GM18909 (cell line): ENCODE results near the gene MYH11.
"Not testable (repeated sequence)": the region's sequence is repeated elsewhere in the genome, so short reads cannot be mapped to it uniquely, and the experiment has no call there.

ENCODE experiments used
- ATAC-seq: cut with Tn5 transposase; IDR thresholded peaks from one replicate; pipeline ENCODE4 v1.9.1; 2021; ENCODE audit warnings: mild to moderate bottlenecking; ENCODE audit not compliant: unreplicated experiment, poor library complexity

Gene MYH11

GRCh38 chr16:15694499-15694898, 162.3 kb downstream of the MYH11 start:
- ATAC-seq = no peak

- ATAC-seq = not testable (repeated sequence)
These were observed 164.3 kb downstream of the MYH11 start for GRCh38 chr16:15692508-15692907.

GRCh38 chr16:15691046-15691445, 165.8 kb downstream of the MYH11 start:
- ATAC-seq = no peak

GRCh38 chr16:15690296-15690695, 166.5 kb downstream of the MYH11 start:
- no peak for ATAC-seq

- no peak for ATAC-seq
These were observed 167.5 kb downstream of the MYH11 start for GRCh38 chr16:15689290-15689689.

GRCh38 chr16:15686287-15686686, 170.5 kb downstream of the MYH11 start:
- ATAC-seq = no peak

GRCh38 chr16:15682105-15682570, 174.7 kb downstream of the MYH11 start:
- ATAC-seq = no peak

DNA sequence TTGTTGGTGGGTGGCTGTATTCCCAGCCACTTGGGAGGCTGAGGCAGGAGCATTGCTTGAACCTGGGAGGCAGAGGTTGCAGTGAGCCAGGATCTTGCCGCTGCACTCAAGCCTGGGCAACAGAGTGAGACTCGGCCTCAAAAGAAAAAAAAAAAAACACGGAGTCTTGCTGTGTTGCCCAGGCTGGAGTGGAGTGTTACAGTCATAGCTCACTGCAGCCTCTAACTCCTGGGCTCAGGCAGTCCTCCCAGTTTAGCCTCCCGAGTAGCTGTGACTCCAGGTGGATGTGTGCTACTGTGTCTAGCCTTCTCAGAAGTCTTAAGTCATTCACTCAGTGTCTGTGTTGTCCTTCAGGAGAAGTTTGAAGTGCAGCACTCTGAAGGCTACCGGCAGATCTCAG, 179.4 kb downstream of the MYH11 start:
- ATAC-seq = no peak

DNA sequence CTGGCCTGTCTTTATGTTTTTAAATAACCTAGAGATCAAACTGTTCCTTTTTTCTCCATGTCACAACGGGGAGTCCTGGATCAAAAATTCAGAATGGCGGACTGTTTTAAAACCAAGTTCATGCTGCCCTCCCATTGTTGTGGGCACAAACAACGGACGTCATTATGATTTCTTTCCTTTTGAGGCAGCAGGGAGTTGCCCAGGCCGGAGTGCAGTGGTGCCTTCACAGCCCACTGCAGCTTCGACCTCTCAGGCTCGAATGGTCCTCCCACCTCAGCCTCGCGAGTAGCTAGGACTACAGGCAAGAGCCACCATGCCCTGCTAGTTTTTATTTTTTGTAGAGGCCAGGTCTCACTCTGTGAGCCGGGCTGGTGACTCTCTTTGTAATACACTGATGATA, 180.3 kb downstream of the MYH11 start:
- no peak for ATAC-seq

DNA sequence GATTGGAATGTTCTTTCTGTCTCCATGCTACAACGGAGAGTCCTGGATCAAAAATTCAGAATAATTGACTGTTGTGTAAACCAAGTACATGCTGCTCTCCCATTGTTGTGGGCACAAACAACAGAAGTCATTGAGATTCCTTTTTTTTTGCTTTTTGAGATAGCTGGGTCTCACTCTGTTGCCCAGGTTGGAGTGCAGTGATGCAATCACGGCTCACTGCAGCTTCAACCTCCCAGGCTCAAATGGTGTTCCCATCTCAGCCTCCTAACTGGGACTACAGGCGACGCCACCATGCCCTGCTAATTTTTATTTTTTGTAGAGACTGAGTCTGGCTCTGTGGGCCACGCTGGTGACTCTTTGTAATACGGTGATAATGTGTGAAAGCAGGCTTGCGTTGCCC, 182.3 kb downstream of the MYH11 start:
- no peak for ATAC-seq

- ATAC-seq = no peak
These were observed 184.2 kb downstream of the MYH11 start for GRCh38 chr16:15672514-15673167.

GRCh38 chr16:15672127-15672513, 184.7 kb downstream of the MYH11 start:
- ATAC-seq = not testable (repeated sequence)

DNA sequence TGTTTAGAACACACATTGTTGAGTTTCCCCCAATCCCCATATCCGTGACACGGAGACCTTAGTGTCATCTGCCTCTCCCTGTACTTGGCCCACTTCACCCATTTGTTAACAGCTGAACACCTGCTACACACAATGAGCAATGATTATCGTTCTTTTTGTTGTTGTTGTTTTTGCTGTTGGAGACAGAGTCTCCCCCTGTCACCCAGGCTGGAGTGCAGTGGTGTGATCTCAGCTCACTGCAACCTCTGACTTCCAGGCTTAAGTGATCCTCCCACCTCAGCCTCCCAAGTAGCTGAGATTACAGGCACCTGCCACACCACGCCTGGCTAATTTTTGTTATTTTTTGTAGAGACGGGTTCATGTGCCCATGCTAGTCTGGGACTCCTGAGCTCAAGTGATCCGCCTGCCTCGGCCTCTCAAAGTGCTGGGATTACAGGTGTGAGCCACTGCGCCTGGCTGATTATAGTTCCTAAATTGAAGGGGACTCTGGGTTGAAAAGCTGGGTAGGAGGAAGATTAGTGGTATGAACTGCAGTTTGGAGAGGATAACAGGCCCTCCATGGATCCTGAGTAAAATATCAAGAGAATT, 185.2 kb downstream of the MYH11 start:
- ATAC-seq = no peak

DNA sequence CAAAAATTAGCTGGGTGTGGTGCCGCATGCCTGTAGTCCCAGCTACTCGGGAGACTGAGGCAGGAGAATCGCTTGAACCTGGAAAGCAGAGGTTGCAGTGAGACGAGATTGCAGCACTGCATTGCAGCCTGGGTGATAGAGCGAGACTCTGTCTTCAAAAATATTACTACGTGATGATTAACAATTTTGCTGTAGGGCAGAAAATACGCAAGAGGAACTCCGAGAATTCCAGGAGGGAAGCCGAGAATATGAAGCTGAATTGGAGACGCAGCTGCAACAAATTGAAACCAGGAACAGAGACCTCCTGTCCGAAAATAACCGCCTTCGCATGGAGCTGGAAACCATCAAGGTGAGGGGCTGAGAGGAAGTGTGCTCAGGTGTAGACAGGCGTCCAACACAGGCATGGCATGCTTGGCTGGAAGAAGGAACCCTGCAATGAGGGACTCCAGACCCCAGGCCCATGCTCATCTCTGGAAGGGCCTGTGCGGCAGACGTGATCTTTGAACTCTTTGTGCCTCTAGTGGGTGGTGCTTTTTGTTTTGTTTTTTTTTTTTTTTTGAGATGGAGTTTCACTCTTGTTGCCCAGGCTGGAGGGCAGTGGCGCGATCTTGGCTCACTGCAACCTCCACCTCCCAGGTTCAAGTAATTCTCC, 189.6 kb downstream of the MYH11 start:
- ATAC-seq = no peak

DNA sequence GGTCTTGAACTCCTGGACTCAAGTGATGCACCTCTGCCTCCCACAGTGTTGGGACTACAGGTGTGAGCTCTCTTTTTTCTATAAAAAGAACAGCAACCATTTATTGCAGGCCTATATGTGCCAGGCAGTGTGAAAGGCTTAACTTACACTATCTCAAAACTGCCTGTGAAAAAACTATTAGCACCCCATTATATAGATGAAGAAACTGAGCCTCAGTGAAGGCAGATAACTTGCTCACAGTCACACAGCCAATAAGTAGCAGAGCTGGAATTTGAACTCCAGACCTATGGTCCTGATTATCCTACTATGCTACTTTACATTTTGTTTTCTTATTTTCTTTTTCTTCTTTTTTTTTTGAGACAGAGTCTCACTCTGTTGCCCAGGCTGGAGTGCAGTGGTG, 191.7 kb downstream of the MYH11 start:
- no peak for ATAC-seq

GRCh38 chr16:15660203-15660601, 196.6 kb downstream of the MYH11 start:
- ATAC-seq = no peak

- no peak for ATAC-seq
These were observed 198.3 kb downstream of the MYH11 start for GRCh38 chr16:15658556-15658955.

GRCh38 chr16:15658149-15658548, 198.7 kb downstream of the MYH11 start:
- no peak for ATAC-seq

GRCh38 chr16:15655561-15655960, 201.3 kb downstream of the MYH11 start:
- ATAC-seq = not testable (repeated sequence)

DNA sequence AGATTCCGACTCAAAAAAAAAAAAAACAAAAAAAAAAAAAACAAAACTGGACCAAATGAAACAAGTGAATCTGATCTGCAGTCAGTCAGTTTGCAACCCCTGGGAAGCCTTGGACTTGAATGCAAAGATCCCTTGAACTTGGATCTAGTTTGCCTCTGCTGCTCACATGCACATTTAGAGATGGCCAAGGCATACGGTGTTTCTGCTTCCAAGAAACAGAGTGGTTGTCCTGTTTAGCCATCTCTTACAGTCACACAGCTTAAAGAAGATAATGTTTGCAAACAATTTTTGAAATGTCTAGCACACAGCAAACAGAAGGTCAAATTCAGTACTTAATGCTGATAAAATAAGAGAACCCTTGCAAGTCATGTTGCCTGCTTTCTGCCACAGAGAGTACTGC, 202.2 kb downstream of the MYH11 start:
- no peak for ATAC-seq

GRCh38 chr16:15653227-15653626, 203.6 kb downstream of the MYH11 start:
- no peak for ATAC-seq
